ENCODE measurements around the gene DGKD.

DNA sequence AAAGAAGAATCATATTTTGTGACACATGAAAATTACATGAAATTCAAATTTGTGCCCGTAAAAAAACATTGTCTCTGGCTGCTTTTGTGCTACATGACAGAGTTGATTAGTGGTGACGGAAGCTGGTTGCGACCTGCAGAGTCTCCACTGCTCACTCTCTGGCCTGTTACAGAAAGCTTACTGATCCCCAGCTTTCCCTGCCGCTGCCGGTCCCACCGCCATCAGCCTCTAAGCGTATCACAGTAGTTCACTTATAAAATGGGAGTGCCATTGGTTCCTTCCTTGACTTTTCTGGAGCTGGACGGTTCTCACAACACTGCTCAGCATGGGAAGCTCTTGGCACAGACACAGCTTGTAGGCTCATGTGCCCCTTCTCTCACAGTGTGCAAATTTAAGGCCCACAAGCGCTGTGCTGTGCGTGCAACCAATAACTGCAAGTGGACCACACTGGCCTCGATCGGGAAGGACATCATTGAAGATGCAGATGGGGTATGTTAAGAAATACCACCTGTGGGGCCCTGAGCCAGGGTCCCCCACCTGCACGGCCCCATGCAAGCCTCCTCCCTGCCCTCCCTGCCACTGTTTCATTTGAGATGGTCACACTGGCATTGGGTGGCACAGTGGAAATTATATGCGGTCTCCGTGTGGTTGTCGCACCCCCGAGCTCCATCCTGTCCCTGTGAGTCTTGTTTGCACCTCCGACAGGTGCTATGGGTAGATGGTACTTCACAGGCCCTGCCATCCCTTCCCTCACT lies 81.3 kb downstream of the DGKD start:
- TF ChIP-seq EZH2 (IDR thresholded peaks at IDR 0.05; ENCODE audit: insufficient read depth, poor library complexity, severe bottlenecking) (no peak), EZH2phosphoT487 (IDR thresholded peaks at IDR 0.05; ENCODE audit: insufficient read depth, low read depth) (no peak)

Data from GM23248 (cell line).